DOHH2 (cell line): ENCODE results near the gene PANK2.
A peak's percentile ranks its signal among the peaks of the same experiment; 100 is the strongest.
"Not testable (repeated sequence)": the region's sequence is repeated elsewhere in the genome, so short reads cannot be mapped to it uniquely, and the experiment has no call there.

Experiments
- H3F3A ChIP-seq: fragments of 200-600 bp; sonication (generic), shearing (Covaris generic); 2 replicates; pipeline ENCODE4 v1.6.0; 2016; ENCODE audit warnings: antibody characterized with exemption, mild to moderate bottlenecking; ENCODE audit not compliant: control insufficient read depth, insufficient read depth
- H3K27ac ChIP-seq: fragments of 200-600 bp; sonication (generic); 2 replicates; pipeline ENCODE4 v1.5.1; 2014; ENCODE audit warnings: low read depth, mild to moderate bottlenecking, low read length, moderate library complexity
- H3K27me3 ChIP-seq: fragments of 200-600 bp; sonication (generic); 2 replicates; pipeline ENCODE4 v1.6.1; 2014; ENCODE audit warnings: mild to moderate bottlenecking, low read length, mixed read lengths; ENCODE audit not compliant: control insufficient read depth
- H3K36me3 ChIP-seq: fragments of 200-600 bp; sonication (generic); 2 replicates; pipeline ENCODE4 v1.6.1; 2014; ENCODE audit warnings: mild to moderate bottlenecking, low read length, moderate library complexity, mixed read lengths; ENCODE audit not compliant: control insufficient read depth
- H3K4me1 ChIP-seq: fragments of 200-600 bp; sonication (generic); 2 replicates; pipeline ENCODE4 v1.6.1; 2014; ENCODE audit warnings: mild to moderate bottlenecking, low read length, mixed read lengths; ENCODE audit not compliant: control insufficient read depth
- H3K4me2 ChIP-seq: fragments of 200-600 bp; sonication (generic); 2 replicates; pipeline ENCODE4 v1.6.0; 2014; ENCODE audit warnings: mild to moderate bottlenecking, low read length, moderate library complexity
- H3K4me3 ChIP-seq: fragments of 200-600 bp; sonication (generic); 2 replicates; pipeline ENCODE4 v1.5.1; 2014; ENCODE audit warnings: mild to moderate bottlenecking, low read length, mixed read lengths
- H3K79me2 ChIP-seq: fragments of 200-600 bp; sonication (generic); 2 replicates; pipeline ENCODE4 v1.6.1; 2014; ENCODE audit warnings: mild to moderate bottlenecking, low read length, mixed read lengths; ENCODE audit not compliant: control insufficient read depth
- H3K9me2 ChIP-seq: fragments of 200-600 bp; sonication (generic); replicated peaks from 2 replicates; pipeline ENCODE4 v1.6.1; 2014; ENCODE audit warnings: mild to moderate bottlenecking, low read length, mixed read lengths; ENCODE audit not compliant: control insufficient read depth
- H3K9me3 ChIP-seq: fragments of 200-600 bp; sonication (generic); 2 replicates; pipeline ENCODE4 v1.6.1; 2014; ENCODE audit warnings: antibody characterized with exemption, low read length, mixed read lengths; ENCODE audit not compliant: control insufficient read depth, insufficient read depth
- H4K20me1 ChIP-seq: fragments of 200-600 bp; sonication (generic); 2 replicates; pipeline ENCODE4 v1.6.0; 2014; ENCODE audit warnings: low read depth, mild to moderate bottlenecking, antibody characterized with exemption, low read length, moderate library complexity; ENCODE audit not compliant: control insufficient read depth, insufficient read depth
- CTCF ChIP-seq: fragments of 200-600 bp; sonication (generic); IDR thresholded peaks from one replicate; pipeline ENCODE4 v1.5.1; 2014; ENCODE audit warnings: antibody characterized with exemption, mild to moderate bottlenecking, low read depth, low read length; ENCODE audit not compliant: poor library complexity, severe bottlenecking
- EZH2phosphoT487 ChIP-seq: fragments of 200-600 bp; sonication (generic); IDR thresholded peaks from 2 replicates; pipeline ENCODE4 v1.6.1; 2017; ENCODE audit warnings: borderline replicate concordance, mild to moderate bottlenecking, antibody characterized with exemption, low read length, moderate library complexity, mixed read lengths

Gene PANK2

DNA sequence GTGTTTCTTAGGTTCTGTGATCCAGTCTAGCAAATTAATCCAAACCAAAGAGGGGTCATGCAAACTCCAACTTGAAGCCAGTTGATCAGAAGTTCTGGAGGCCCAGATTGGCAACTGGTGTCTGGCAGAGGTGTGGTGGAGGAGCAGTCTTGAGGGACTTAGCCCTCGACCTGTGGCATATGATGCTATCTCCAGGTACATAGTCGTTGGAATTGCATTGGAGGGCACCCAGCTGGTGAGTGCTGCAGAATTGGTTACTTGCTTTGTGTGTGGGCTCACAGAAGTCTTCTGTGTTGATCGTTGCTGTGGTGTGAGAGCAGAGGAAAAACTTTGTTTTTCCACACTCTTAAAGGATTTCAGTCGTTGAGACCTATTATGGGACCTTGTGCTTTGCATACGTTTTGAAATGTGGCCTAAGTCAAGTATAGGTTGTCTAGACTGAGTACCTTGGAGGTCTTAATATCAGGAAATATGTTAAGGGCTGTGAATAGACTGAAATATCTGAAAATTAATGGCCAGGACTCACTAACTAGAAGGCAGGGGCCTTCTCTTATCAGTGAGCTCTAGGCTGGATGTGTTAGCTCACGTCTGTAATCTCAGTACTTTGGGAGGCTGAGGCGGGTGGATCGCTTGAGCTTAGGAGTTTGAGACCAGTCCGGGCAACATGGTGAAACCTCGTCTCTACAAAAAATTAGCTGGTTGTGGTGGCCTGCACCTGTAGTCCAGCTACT lies 7.8 kb downstream of the PANK2 start:
- Histone ChIP-seq H3K4me2 (peak overlapping the region; percentile 79), H3K27me3 (no peaks in the 10 kb centered on the region), H3F3A (peaks cover 19% of the 10 kb centered on the region), H3K9me2 (no peaks in the 10 kb centered on the region), H3K4me1 (peaks cover 100% of the 10 kb centered on the region), H3K36me3 (peaks cover 51% of the 10 kb centered on the region), H3K9me3 (no peaks in the 10 kb centered on the region), H3K4me3 (peak overlapping the region; percentile 60), H3K79me2 (peaks cover 100% of the 10 kb centered on the region), H3K27ac (peak overlapping the region; percentile 66), H4K20me1 (peaks cover 43% of the 10 kb centered on the region)
- no peak for TF ChIP-seq EZH2phosphoT487
- TF ChIP-seq CTCF, result no peak

- Histone ChIP-seq H3K4me1 (peaks cover 94% of the 10 kb centered on the region), H4K20me1 (peaks cover 53% of the 10 kb centered on the region), H3K36me3 (peaks cover 44% of the 10 kb centered on the region), H3K79me2 (peaks cover 100% of the 10 kb centered on the region), H3F3A (peaks cover 19% of the 10 kb centered on the region), H3K4me2 (peak overlapping the region; percentile 50)
- not testable (repeated sequence) for H3K27me3 ChIP-seq, H3K4me3 ChIP-seq, H3K9me3 ChIP-seq, H3K9me2 ChIP-seq, H3K27ac ChIP-seq
Measured at GRCh38 chr20:3898181-3898580, 9.0 kb downstream of the PANK2 start.

DNA sequence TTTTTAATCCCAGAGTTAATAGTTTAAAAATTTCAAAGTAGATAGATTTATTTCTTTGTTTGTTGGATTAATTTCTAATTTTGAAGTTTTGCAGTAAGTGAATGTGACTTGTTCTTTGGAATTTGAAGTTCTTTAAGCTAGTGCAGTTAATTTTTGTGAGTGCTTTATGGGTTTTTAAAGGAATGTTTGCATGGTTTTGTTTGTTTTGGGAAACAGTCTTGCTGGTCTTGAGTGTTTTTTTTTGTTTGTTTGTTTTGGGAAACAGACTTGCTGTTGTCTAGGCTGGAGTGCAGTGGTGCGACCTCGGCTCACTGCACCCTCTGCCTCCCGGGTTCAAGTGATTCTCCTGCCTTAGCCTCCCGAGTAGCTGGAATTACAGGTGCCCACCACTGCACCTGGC lies 9.5 kb downstream of the PANK2 start:
- no peak overlapping the region for H3K27ac ChIP-seq
- H4K20me1 ChIP-seq, result peaks cover 49% of the 10 kb centered on the region
- H3K4me1 ChIP-seq, result peaks cover 90% of the 10 kb centered on the region
- no peaks in the 10 kb centered on the region for H3K9me3 ChIP-seq
- H3K9me2 ChIP-seq, result no peaks in the 10 kb centered on the region
- peaks cover 19% of the 10 kb centered on the region for H3F3A ChIP-seq
- H3K36me3 ChIP-seq, result peaks cover 40% of the 10 kb centered on the region
- no peak overlapping the region for H3K4me3 ChIP-seq
- H3K27me3 ChIP-seq, result no peaks in the 10 kb centered on the region
- H3K79me2 ChIP-seq, result peaks cover 100% of the 10 kb centered on the region
- peak overlapping the region; percentile 50 for H3K4me2 ChIP-seq
- TF ChIP-seq EZH2phosphoT487 (no peak), CTCF (no peak)

- Histone ChIP-seq H3K4me2 (peak overlapping the region; percentile 50), H3K36me3 (peaks cover 48% of the 10 kb centered on the region), H3K79me2 (peaks cover 100% of the 10 kb centered on the region), H3K9me3 (no peaks in the 10 kb centered on the region), H3K9me2 (no peaks in the 10 kb centered on the region), H3K27me3 (no peaks in the 10 kb centered on the region), H3K27ac (peak overlapping the region; percentile 38; the same call in 1 of the 2 replicates), H3K4me3 (peak overlapping the region; percentile 52), H3F3A (peaks cover 19% of the 10 kb centered on the region), H3K4me1 (peaks cover 87% of the 10 kb centered on the region), H4K20me1 (peaks cover 55% of the 10 kb centered on the region)
- TF ChIP-seq CTCF (no peak), EZH2phosphoT487 (no peak)
Measured at GRCh38 chr20:3900187-3900604, 11.0 kb downstream of the PANK2 start.
